Measurements from ENCODE around the gene MAP1LC3B. TPM values are rescaled to one million over a fixed set of nuclear protein-coding genes. Genes with fewer than 3 reads are reported as not detected.

MAP1LC3B gene
- total RNA-seq, 1 donor: 44.5 TPM

DNA sequence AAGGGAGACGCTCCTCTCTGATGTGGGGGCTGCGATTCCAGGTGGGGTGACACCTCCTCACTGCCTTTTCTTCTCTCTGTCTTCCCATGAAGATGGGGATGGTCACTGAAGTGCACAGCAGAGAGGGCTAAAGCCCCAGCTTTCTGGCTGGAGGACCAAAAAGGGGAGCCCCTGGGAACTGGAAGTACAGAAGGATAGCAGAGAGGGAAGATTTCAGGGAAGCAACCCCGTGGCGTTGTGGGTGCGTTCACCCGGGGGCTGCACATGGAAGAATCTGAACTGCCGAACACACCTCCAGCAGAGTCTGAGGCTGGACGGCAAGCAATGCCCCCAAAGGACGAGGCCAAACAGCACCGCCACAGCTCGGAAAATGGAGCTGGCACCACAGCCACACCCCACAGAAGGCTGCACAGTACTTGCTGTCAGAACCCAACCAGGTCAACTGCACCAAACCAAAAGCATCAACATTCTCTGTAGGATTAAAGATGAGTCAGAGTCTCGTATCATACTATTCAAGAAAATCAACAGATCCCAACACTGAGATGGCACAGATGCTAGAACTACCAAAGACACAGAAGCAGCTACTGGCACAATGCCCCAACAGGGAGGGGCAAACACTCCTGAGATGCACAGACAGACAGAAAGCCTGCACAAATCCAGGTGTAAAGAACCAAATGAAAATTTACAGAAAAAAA lies 49.9 kb downstream of the MAP1LC3B start:
- Histone ChIP-seq H3K27me3 (ENCODE audit: insufficient read depth, low read length) (no peaks in the 10 kb centered on the region), H3K27ac (ENCODE audit: low read depth, low read length) (peak overlapping the region; percentile 64), H4K20me1 (ENCODE audit: insufficient read depth, low read length) (peaks cover 30% of the 10 kb centered on the region), H3K9me3 (ENCODE audit: low read depth, low read length) (no peaks in the 10 kb centered on the region), H3K79me2 (ENCODE audit: insufficient read depth, low read length) (peaks cover 53% of the 10 kb centered on the region), H3K36me3 (ENCODE audit: insufficient read depth, low read length) (peaks cover 14% of the 10 kb centered on the region), H2AFZ (ENCODE audit: low read length) (no peak overlapping the region), H3K4me3 (ENCODE audit: insufficient read depth, low read length) (no peak overlapping the region), H3K4me2 (ENCODE audit: insufficient read depth, low read length) (peak overlapping the region; percentile 4), H3K4me1 (ENCODE audit: insufficient read depth, low read length) (peaks cover 11% of the 10 kb centered on the region)
- TF ChIP-seq, protein P1, sequence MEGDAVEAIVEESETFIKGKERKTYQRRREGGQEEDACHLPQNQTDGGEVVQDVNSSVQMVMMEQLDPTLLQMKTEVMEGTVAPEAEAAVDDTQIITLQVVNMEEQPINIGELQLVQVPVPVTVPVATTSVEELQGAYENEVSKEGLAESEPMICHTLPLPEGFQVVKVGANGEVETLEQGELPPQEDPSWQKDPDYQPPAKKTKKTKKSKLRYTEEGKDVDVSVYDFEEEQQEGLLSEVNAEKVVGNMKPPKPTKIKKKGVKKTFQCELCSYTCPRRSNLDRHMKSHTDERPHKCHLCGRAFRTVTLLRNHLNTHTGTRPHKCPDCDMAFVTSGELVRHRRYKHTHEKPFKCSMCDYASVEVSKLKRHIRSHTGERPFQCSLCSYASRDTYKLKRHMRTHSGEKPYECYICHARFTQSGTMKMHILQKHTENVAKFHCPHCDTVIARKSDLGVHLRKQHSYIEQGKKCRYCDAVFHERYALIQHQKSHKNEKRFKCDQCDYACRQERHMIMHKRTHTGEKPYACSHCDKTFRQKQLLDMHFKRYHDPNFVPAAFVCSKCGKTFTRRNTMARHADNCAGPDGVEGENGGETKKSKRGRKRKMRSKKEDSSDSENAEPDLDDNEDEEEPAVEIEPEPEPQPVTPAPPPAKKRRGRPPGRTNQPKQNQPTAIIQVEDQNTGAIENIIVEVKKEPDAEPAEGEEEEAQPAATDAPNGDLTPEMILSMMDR (IDR thresholded peaks at IDR 0.05; ENCODE audit: extremely low read depth, low read depth, low read length): no peak
- peak; percentile 89 for DNase-seq (ENCODE audit: insufficient read length, low spot score, missing footprints)

DNA sequence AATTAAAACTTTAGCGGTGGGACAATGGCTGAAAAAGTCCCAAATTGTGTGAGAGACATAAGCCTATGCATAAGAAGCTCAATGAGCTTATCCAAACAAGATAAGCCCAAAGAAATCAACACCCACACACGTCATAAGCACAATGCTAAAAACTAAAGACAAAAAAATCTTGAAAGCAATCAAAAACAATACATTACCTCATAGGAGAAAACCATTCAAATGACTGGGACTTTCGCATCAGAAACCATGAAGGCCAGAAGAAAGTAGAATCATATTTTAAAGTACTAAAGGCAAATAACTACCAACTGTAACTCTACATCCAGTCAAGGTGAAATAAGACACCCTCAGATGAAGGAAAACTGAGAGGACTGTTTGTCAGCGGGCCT lies 50.4 kb downstream of the MAP1LC3B start:
- Histone ChIP-seq H3K27me3 (ENCODE audit: insufficient read depth, low read length) (no peaks in the 10 kb centered on the region), H4K20me1 (ENCODE audit: insufficient read depth, low read length) (peaks cover 27% of the 10 kb centered on the region), H2AFZ (ENCODE audit: low read length) (no peak overlapping the region), H3K27ac (ENCODE audit: low read depth, low read length) (peak overlapping the region; percentile 64), H3K4me1 (ENCODE audit: insufficient read depth, low read length) (peaks cover 11% of the 10 kb centered on the region), H3K4me3 (ENCODE audit: insufficient read depth, low read length) (no peak overlapping the region), H3K9me3 (ENCODE audit: low read depth, low read length) (no peaks in the 10 kb centered on the region), H3K36me3 (ENCODE audit: insufficient read depth, low read length) (peaks cover 19% of the 10 kb centered on the region), H3K4me2 (ENCODE audit: insufficient read depth, low read length) (peak overlapping the region; percentile 4), H3K79me2 (ENCODE audit: insufficient read depth, low read length) (peaks cover 49% of the 10 kb centered on the region)
- TF ChIP-seq, protein P1 (IDR thresholded peaks at IDR 0.05; ENCODE audit: extremely low read depth, low read depth, low read length): no peak
- peak; percentile 82 for DNase-seq (ENCODE audit: insufficient read length, low spot score, missing footprints)

DNA sequence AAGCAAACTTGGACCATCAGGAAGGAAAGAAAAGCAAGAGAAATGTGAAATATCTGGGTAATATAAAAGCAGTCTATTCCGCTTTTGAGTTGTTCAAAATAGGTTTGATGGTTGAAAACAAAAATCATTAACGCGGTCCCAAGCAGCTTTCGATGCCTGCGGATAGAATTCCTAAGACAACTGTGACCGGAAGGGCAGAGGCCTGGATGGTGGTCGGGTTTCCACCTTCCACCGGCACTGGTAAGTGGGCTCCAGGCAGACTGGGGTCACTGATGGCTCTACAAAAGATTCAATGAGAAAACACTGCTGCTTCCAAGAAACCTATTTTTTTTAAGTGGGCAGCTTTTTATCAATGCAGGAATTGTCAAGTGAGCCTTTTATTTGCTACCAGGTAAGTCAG lies 50.9 kb downstream of the MAP1LC3B start:
- Histone ChIP-seq H2AFZ (ENCODE audit: low read length) (no peak overlapping the region), H3K27ac (ENCODE audit: low read depth, low read length) (peak overlapping the region; percentile 64), H3K4me2 (ENCODE audit: insufficient read depth, low read length) (no peak overlapping the region), H3K4me1 (ENCODE audit: insufficient read depth, low read length) (peaks cover 11% of the 10 kb centered on the region), H3K27me3 (ENCODE audit: insufficient read depth, low read length) (no peaks in the 10 kb centered on the region), H4K20me1 (ENCODE audit: insufficient read depth, low read length) (peaks cover 23% of the 10 kb centered on the region), H3K9me3 (ENCODE audit: low read depth, low read length) (no peaks in the 10 kb centered on the region), H3K79me2 (ENCODE audit: insufficient read depth, low read length) (peaks cover 45% of the 10 kb centered on the region), H3K4me3 (ENCODE audit: insufficient read depth, low read length) (no peak overlapping the region), H3K36me3 (ENCODE audit: insufficient read depth, low read length) (peaks cover 20% of the 10 kb centered on the region)
- TF ChIP-seq, protein P1 (IDR thresholded peaks at IDR 0.05; ENCODE audit: extremely low read depth, low read depth, low read length): no peak
- no peak for DNase-seq (ENCODE audit: insufficient read length, low spot score, missing footprints)

DNA sequence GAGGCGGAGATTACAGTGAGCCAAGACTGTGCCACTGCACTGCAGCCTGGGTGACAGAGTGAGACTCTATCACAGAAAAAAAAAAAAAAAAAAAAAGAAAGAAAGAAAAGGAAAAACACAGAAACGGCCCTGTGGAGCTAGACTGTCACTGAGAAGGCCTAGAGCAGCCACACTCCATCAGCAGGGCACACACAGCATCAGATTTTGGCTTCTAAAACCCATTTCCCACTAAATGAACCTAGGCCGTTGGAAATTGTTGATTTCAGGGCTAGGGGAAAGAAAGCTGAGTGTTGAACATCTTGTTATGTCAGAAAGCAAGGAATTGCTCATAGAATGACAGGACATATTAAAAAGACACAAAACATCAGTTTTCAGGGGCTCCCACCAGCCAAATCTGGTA lies 51.8 kb downstream of the MAP1LC3B start:
- Histone ChIP-seq H3K79me2 (ENCODE audit: insufficient read depth, low read length) (peaks cover 46% of the 10 kb centered on the region), H3K4me1 (ENCODE audit: insufficient read depth, low read length) (peaks cover 11% of the 10 kb centered on the region)

More for the DNA sequence above, 51.8 kb downstream of the MAP1LC3B start:
- H3K9me3 ChIP-seq (ENCODE audit: low read depth, low read length): no peaks in the 10 kb centered on the region
- DNase-seq (ENCODE audit: insufficient read length, low spot score, missing footprints): no peak
- H3K4me2 ChIP-seq (ENCODE audit: insufficient read depth, low read length): no peak overlapping the region
- peaks cover 27% of the 10 kb centered on the region for H3K36me3 ChIP-seq (ENCODE audit: insufficient read depth, low read length)
- H3K27ac ChIP-seq (ENCODE audit: low read depth, low read length): no peak overlapping the region
- peaks cover 15% of the 10 kb centered on the region for H4K20me1 ChIP-seq (ENCODE audit: insufficient read depth, low read length)
- TF ChIP-seq, protein P1 (IDR thresholded peaks at IDR 0.05; ENCODE audit: extremely low read depth, low read depth, low read length): no peak
- H2AFZ ChIP-seq (ENCODE audit: low read length): no peak overlapping the region
- H3K4me3 ChIP-seq (ENCODE audit: insufficient read depth, low read length): no peak overlapping the region
- H3K27me3 ChIP-seq (ENCODE audit: insufficient read depth, low read length): no peaks in the 10 kb centered on the region
